ENCODE data around the gene TENM3. TPM values are rescaled to one million over a fixed set of nuclear protein-coding genes. Genes with fewer than 3 reads are reported as not detected.

TENM3 gene
- total and polyA plus RNA-seq, 2 of the 8 experiments (the other 6 are each of a cell fraction or from before 2014, with no cell fraction given), result 36.9 to 69.3 TPM

DNA sequence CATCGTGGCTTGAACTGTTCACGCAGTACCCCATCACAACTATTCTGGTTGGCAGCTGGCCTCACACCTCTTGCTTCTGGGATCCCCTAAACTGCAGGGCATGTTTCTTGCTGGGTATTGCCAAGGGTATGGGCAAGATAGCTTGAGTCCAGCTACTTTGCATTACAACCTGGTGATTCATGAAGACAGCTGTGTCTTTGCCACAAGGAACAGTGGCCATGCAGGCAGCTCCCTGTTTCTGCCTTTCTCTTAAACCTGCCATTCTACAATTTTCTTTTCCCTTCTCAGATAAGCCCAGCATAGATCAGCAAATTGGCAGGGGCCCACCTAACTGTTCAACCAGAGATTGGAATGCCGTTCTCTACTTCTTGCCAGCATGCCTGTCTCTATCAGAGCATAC lies 42.8 kb downstream of the TENM3 start (continued):
- no peak for TF ChIP-seq JUND (IDR thresholded peaks at IDR 0.05; ENCODE audit: low read length)
- no peak for TF ChIP-seq JUN (IDR thresholded peaks at IDR 0.05; ENCODE audit: low read depth, low read length)
- no peak for TF ChIP-seq CHD2 (IDR thresholded peaks at IDR 0.05; ENCODE audit: low read length)
- no peak for TF ChIP-seq TAF1 (IDR thresholded peaks at IDR 0.05; ENCODE audit: low read depth, low read length)
- TF ChIP-seq CHD1 (IDR thresholded peaks at IDR 0.05; ENCODE audit: low read depth, low read length), result no peak
- TF ChIP-seq ASH2L (IDR thresholded peaks at IDR 0.05; ENCODE audit: low read length), result no peak
